GM08714 (cell line): Measurements from ENCODE around the gene GPR15.

Source experiments
- H3K4me3 ChIP-seq: fragments of 200-500 bp; sonication (Bioruptor generic); 2 replicates; pipeline ENCODE4 v1.5.1; 2014; ENCODE audit warnings: mild to moderate bottlenecking, low read length, inconsistent platforms
- ZNF274 ChIP-seq: IDR thresholded peaks from 2 replicates; pipeline ENCODE4 v1.6.1; 2012; ENCODE audit warnings: mild to moderate bottlenecking, low read depth, low read length

GPR15 gene

GRCh38 chr3:98531622-98532274, at the start of gene GPR15:
Gene GPR15, plus strand, starts transcription at chr3:98531978. Its CDS starts 56 bp downstream, at chr3:98532034.
- peak within 1 kb of the TSS; percentile 91 for H3K4me3 ChIP-seq

GRCh38 chr3:98482717-98483482, 48.9 kb upstream of the GPR15 start:
- no peak overlapping the region for H3K4me3 ChIP-seq
- no peak for TF ChIP-seq ZNF274

More at GRCh38 chr3:98531622-98532274, at the start of gene GPR15:
- TF ChIP-seq ZNF274, result no peak

- no peak for TF ChIP-seq ZNF274
These were observed 48.2 kb upstream of the GPR15 start for GRCh38 chr3:98483626-98484025.

GRCh38 chr3:98497381-98497780, 34.4 kb upstream of the GPR15 start, which contains the start of gene OR5K2:
Gene OR5K2, plus strand, starts transcription at chr3:98497681. Its CDS starts 0 bp downstream, at chr3:98497681.
- TF ChIP-seq ZNF274, result no peak

More at GRCh38 chr3:98483626-98484025, 48.2 kb upstream of the GPR15 start:
- no peak overlapping the region for H3K4me3 ChIP-seq

GRCh38 chr3:98500019-98500418, 31.8 kb upstream of the GPR15 start:
- no peak for TF ChIP-seq ZNF274

More at GRCh38 chr3:98497381-98497780, 34.4 kb upstream of the GPR15 start, which contains the start of gene OR5K2:
- no peak within 1 kb of the TSS for H3K4me3 ChIP-seq

GRCh38 chr3:98501270-98501669, 30.5 kb upstream of the GPR15 start:
- H3K4me3 ChIP-seq, result no peak overlapping the region
- no peak for TF ChIP-seq ZNF274

More at GRCh38 chr3:98500019-98500418, 31.8 kb upstream of the GPR15 start:
- no peak overlapping the region for H3K4me3 ChIP-seq

GRCh38 chr3:98501863-98502576, 29.8 kb upstream of the GPR15 start:
- no peak for TF ChIP-seq ZNF274
- H3K4me3 ChIP-seq, result no peak overlapping the region

GRCh38 chr3:98504539-98504938, 27.2 kb upstream of the GPR15 start:
- TF ChIP-seq ZNF274, result no peak
- H3K4me3 ChIP-seq, result no peak overlapping the region

GRCh38 chr3:98508582-98508981, 23.2 kb upstream of the GPR15 start:
- no peak for TF ChIP-seq ZNF274
- H3K4me3 ChIP-seq, result no peak overlapping the region

GRCh38 chr3:98512576-98512975, 19.2 kb upstream of the GPR15 start:
- TF ChIP-seq ZNF274, result no peak

GRCh38 chr3:98513091-98513511, 18.7 kb upstream of the GPR15 start:
- TF ChIP-seq ZNF274, result no peak
- H3K4me3 ChIP-seq, result no peak overlapping the region

More at GRCh38 chr3:98512576-98512975, 19.2 kb upstream of the GPR15 start:
- no peak overlapping the region for H3K4me3 ChIP-seq

GRCh38 chr3:98513736-98514135, 18.0 kb upstream of the GPR15 start:
- no peak for TF ChIP-seq ZNF274
- H3K4me3 ChIP-seq, result no peak overlapping the region

GRCh38 chr3:98514948-98515347, 16.8 kb upstream of the GPR15 start:
- H3K4me3 ChIP-seq, result no peak overlapping the region
- TF ChIP-seq ZNF274, result no peak

GRCh38 chr3:98518816-98519215, 13.0 kb upstream of the GPR15 start:
- H3K4me3 ChIP-seq, result no peak overlapping the region

More at GRCh38 chr3:98518816-98519215, 13.0 kb upstream of the GPR15 start:
- TF ChIP-seq ZNF274, result no peak
